Peyer's patch (tissue), 4 donors: ENCODE data around the gene PDGFC. TPM values are rescaled to one million over a fixed set of nuclear protein-coding genes. Genes with fewer than 3 reads are reported as not detected.
A peak's percentile ranks its signal among the peaks of the same experiment; 100 is the strongest.

Experiments used
- DNase-seq, 3 donors: peaks; one replicate each; pipeline ENCODE4 v3.0.0-alpha.2; 2017 to 2019
- H3K27ac ChIP-seq, 4 donors: fragments of 200-600 bp; sonication (generic); one replicate each; pipeline ENCODE4 v1.5.1; 2016 to 2019
- H3K27me3 ChIP-seq, 2 donors: fragments of 200-600 bp; sonication (generic); one replicate each; pipeline ENCODE4 v1.5.1; 2019
- H3K36me3 ChIP-seq, 3 donors: fragments of 200-600 bp; sonication (generic); one replicate each; pipeline ENCODE4 v1.5.1; 2016 to 2019
- H3K4me1 ChIP-seq, 4 donors: fragments of 200-600 bp; sonication (generic); one replicate each; pipeline ENCODE4 v1.5.1; 2016 to 2019
- H3K4me3 ChIP-seq, 4 donors: fragments of 200-600 bp; sonication (generic); 1 replicate in 3 of 4; 2 replicates in 1 of 4; pipeline ENCODE4 v1.5.1; 2016 to 2019; ENCODE audit warnings: mild to moderate bottlenecking in 1 of 4
- H3K9me3 ChIP-seq, 4 donors: fragments of 200-600 bp; sonication (generic); one replicate each; pipeline ENCODE4 v1.5.1; 2016 to 2019; ENCODE audit warnings: mild to moderate bottlenecking in 1 of 4
- POLR2A ChIP-seq, 2 donors: fragments of 450-650 bp; IDR thresholded peaks; one replicate each; pipeline ENCODE4 v1.5.1; 2017; ENCODE audit warnings: antibody characterized with exemption in 2 of 2, mild to moderate bottlenecking in 2 of 2, moderate library complexity in 2 of 2
- total RNA-seq, 4 donors: library from RNA; depleted of rRNA; stranded (reverse); fragments of >200 nt; gene quantifications; one replicate each; pipeline ENCODE4 v1.1.0, GENCODE V29; 2016
- TF ChIP-seq, protein P1 (sequence below), 6 experiments: fragments of 450-650 bp in 4 of 6; fragments of 200-600 bp in 2 of 6; sonication (generic) in 1 of 6; IDR thresholded peaks; one replicate each; pipeline ENCODE4 v1.5.1; 2017 to 2019; ENCODE audit warnings: antibody characterized with exemption in 6 of 6, mild to moderate bottlenecking in 3 of 6, moderate library complexity in 1 of 6

The PDGFC gene
- total RNA-seq, 4 donors from 2014 or later = 4.4 to 17.3 (median 11.5) TPM

DNA sequence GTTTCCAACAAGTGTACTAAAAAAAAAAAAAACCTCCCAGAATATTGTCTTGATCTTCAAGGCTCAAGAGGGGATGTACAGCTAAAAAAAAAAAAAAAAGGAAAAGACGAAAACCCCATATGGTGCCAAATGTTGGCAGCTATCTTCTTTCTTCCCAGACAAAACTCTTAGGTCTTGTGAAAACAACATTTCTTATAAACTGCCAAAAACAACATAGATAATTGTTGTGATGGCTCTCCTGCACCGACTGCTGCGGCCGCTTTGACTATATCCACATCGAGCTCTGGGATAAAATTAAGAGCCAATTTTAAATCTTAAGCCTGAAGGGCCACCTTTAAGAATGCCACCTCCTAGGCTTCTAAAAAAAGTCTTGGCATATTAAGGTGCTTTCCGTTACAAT, 23.5 kb downstream of the PDGFC start:
- H3K36me3 ChIP-seq = no peaks in the 10 kb centered on the region
- TF ChIP-seq POLR2A (IDR thresholded peaks at IDR 0.05) = no peak
- TF ChIP-seq, protein P1, sequence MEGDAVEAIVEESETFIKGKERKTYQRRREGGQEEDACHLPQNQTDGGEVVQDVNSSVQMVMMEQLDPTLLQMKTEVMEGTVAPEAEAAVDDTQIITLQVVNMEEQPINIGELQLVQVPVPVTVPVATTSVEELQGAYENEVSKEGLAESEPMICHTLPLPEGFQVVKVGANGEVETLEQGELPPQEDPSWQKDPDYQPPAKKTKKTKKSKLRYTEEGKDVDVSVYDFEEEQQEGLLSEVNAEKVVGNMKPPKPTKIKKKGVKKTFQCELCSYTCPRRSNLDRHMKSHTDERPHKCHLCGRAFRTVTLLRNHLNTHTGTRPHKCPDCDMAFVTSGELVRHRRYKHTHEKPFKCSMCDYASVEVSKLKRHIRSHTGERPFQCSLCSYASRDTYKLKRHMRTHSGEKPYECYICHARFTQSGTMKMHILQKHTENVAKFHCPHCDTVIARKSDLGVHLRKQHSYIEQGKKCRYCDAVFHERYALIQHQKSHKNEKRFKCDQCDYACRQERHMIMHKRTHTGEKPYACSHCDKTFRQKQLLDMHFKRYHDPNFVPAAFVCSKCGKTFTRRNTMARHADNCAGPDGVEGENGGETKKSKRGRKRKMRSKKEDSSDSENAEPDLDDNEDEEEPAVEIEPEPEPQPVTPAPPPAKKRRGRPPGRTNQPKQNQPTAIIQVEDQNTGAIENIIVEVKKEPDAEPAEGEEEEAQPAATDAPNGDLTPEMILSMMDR (IDR thresholded peaks at IDR 0.05) = no peak
- no peak overlapping the region for H3K4me3 ChIP-seq
- peaks cover 0 to 4% (median 0%) of the 10 kb centered on the region in 4 donors for H3K4me1 ChIP-seq
- no peak overlapping the region for H3K27ac ChIP-seq
- H3K27me3 ChIP-seq = no peaks in the 10 kb centered on the region
- no peak for DNase-seq
- H3K9me3 ChIP-seq = no peaks in the 10 kb centered on the region

GRCh38 chr4:156946516-156947424, 24.8 kb downstream of the PDGFC start:
- peaks cover 0 to 4% (median 0%) of the 10 kb centered on the region in 4 donors for H3K4me1 ChIP-seq
- H3K9me3 ChIP-seq = no peaks in the 10 kb centered on the region
- TF ChIP-seq POLR2A (IDR thresholded peaks at IDR 0.05) = no peak
- TF ChIP-seq, protein P1 (IDR thresholded peaks at IDR 0.05) = no peak

GRCh38 chr4:156945532-156945931, 26.1 kb downstream of the PDGFC start:
- Histone ChIP-seq H3K27ac (peak overlapping the region in 2 of 4 donors; percentile 7 to 69), H3K27me3 (no peaks in the 10 kb centered on the region), H3K9me3 (no peaks in the 10 kb centered on the region), H3K4me3 (no peak overlapping the region), H3K36me3 (no peaks in the 10 kb centered on the region), H3K4me1 (peaks cover 0 to 4% (median 0%) of the 10 kb centered on the region in 4 donors)
- TF ChIP-seq POLR2A (IDR thresholded peaks at IDR 0.05) = no peak
- TF ChIP-seq, protein P1 (IDR thresholded peaks at IDR 0.05) = no peak
- DNase-seq = no peak

More at GRCh38 chr4:156946516-156947424, 24.8 kb downstream of the PDGFC start:
- H3K4me3 ChIP-seq = no peak overlapping the region
- peak overlapping the region in 3 of 4 donors; percentile 11 to 69 (median 50) for H3K27ac ChIP-seq
- H3K27me3 ChIP-seq = no peaks in the 10 kb centered on the region
- no peak for DNase-seq
- H3K36me3 ChIP-seq = no peaks in the 10 kb centered on the region

DNA sequence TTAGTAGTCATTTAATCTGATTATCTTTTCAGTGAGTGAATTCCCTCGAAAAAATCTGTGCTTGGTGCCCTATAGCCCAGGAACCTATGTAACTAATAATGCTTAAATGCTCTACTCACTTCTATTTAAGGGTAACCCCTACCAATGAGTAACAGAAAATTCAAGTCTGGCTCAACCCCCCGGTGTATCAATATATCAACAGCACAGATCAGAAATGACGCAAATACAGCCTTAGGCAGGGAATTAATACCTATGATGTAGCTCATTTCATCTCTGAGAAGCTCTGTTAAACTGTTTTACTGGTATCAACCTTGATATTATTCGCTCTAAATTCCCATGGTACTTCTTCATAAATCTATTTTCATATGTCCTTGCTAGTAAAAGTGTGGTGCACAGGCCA, 28.6 kb downstream of the PDGFC start:
- H3K4me3 ChIP-seq = no peak overlapping the region
- no peaks in the 10 kb centered on the region for H3K27me3 ChIP-seq
- TF ChIP-seq, protein P1 (IDR thresholded peaks at IDR 0.05) = no peak
- no peak for TF ChIP-seq POLR2A (IDR thresholded peaks at IDR 0.05)
- DNase-seq = no peak
- H3K4me1 ChIP-seq = peaks cover 0 to 4% (median 0%) of the 10 kb centered on the region in 4 donors
- H3K9me3 ChIP-seq = no peaks in the 10 kb centered on the region
- H3K27ac ChIP-seq = peak overlapping the region in 1 of 4 donors; percentile 12
- no peaks in the 10 kb centered on the region for H3K36me3 ChIP-seq

DNA sequence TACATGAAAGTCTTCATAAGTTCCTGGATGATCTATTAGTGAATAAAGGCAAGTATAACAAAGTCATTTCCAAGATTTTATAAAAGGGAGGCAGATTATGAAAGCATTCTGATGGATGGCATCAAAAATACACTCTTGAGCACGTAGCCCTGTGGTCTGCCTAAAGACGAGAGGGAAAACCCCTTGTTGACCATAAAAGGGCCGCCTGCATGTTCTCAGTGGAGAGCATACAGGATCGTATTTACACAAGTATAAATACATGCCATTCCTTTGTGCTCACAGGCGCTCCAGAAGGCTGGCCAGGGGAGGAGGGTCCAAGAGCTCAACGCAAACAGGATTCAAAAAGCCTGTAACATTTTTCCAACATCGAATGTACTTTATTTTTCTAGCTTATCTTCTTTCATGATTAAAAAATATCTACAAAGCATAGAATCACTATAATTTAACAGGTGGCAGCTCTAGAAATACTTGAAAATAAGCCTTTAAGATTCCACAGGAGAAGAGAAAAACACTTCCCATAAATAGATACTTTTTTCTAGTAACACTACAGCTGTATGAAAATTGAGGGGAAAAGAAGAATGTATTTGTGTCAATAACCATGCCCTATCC, 29.6 kb downstream of the PDGFC start:
- Histone ChIP-seq H3K4me1 (peaks cover 0 to 4% (median 0%) of the 10 kb centered on the region in 4 donors), H3K9me3 (no peaks in the 10 kb centered on the region), H3K4me3 (no peak overlapping the region), H3K36me3 (no peaks in the 10 kb centered on the region), H3K27me3 (no peaks in the 10 kb centered on the region), H3K27ac (peak overlapping the region in 2 of 4 donors; percentile 11 to 37)
- DNase-seq = no peak
- no peak for TF ChIP-seq POLR2A (IDR thresholded peaks at IDR 0.05)
- TF ChIP-seq, protein P1 (IDR thresholded peaks at IDR 0.05) = no peak
